ENCODE results near the gene RNF13.
A peak's percentile ranks its signal among the peaks of the same experiment; 100 is the strongest.

The RNF13 gene

GRCh38 chr3:149801195-149801594 lies 11.8 kb upstream of the RNF13 start:
- H3K36me3 ChIP-seq (ENCODE audit: control insufficient read depth in 2 of 2, insufficient read depth in 2 of 2, low read length in 2 of 2) = no peaks in the 10 kb centered on the region
- H3K27ac ChIP-seq (ENCODE audit: low read depth in 2 of 2, low read length in 2 of 2) = no peak overlapping the region
- H3K4me1 ChIP-seq (ENCODE audit: control insufficient read depth in 2 of 2, insufficient read depth in 2 of 2, low read length in 2 of 2) = no peaks in the 10 kb centered on the region
- H3K9me3 ChIP-seq (ENCODE audit: control insufficient read depth in 2 of 2, low read length in 2 of 2) = no peaks in the 10 kb centered on the region
- H3K4me3 ChIP-seq (ENCODE audit: low read length in 2 of 2) = no peak overlapping the region
- H3K9ac ChIP-seq (ENCODE audit: low read depth in 1 of 2, low read length in 2 of 2) = no peak overlapping the region
- no peaks in the 10 kb centered on the region for H3K27me3 ChIP-seq (ENCODE audit: control insufficient read depth in 2 of 2, insufficient read depth in 2 of 2, low read length in 2 of 2)

GRCh38 chr3:149801639-149802038 lies 11.4 kb upstream of the RNF13 start:
- no peak overlapping the region for H3K4me3 ChIP-seq (ENCODE audit: low read length in 2 of 2)
- no peaks in the 10 kb centered on the region for H3K36me3 ChIP-seq (ENCODE audit: control insufficient read depth in 2 of 2, insufficient read depth in 2 of 2, low read length in 2 of 2)

GRCh38 chr3:149806171-149806778 lies 6.7 kb upstream of the RNF13 start:
- no peak overlapping the region for H3K9ac ChIP-seq (ENCODE audit: low read depth in 1 of 2, low read length in 2 of 2)
- H3K27ac ChIP-seq (ENCODE audit: low read depth in 2 of 2, low read length in 2 of 2) = no peak overlapping the region
- no peak overlapping the region for H3K4me3 ChIP-seq (ENCODE audit: low read length in 2 of 2)
- no peaks in the 10 kb centered on the region for H3K9me3 ChIP-seq (ENCODE audit: control insufficient read depth in 2 of 2, low read length in 2 of 2)
- no peaks in the 10 kb centered on the region for H3K27me3 ChIP-seq (ENCODE audit: control insufficient read depth in 2 of 2, insufficient read depth in 2 of 2, low read length in 2 of 2)
- H3K4me1 ChIP-seq (ENCODE audit: control insufficient read depth in 2 of 2, insufficient read depth in 2 of 2, low read length in 2 of 2) = no peaks in the 10 kb centered on the region
- H3K36me3 ChIP-seq (ENCODE audit: control insufficient read depth in 2 of 2, insufficient read depth in 2 of 2, low read length in 2 of 2) = no peaks in the 10 kb centered on the region

More at GRCh38 chr3:149801639-149802038, 11.4 kb upstream of the RNF13 start:
- Histone ChIP-seq H3K27ac (ENCODE audit: low read depth in 2 of 2, low read length in 2 of 2) (no peak overlapping the region), H3K4me1 (ENCODE audit: control insufficient read depth in 2 of 2, insufficient read depth in 2 of 2, low read length in 2 of 2) (no peaks in the 10 kb centered on the region), H3K27me3 (ENCODE audit: control insufficient read depth in 2 of 2, insufficient read depth in 2 of 2, low read length in 2 of 2) (no peaks in the 10 kb centered on the region), H3K9ac (ENCODE audit: low read depth in 1 of 2, low read length in 2 of 2) (no peak overlapping the region), H3K9me3 (ENCODE audit: control insufficient read depth in 2 of 2, low read length in 2 of 2) (no peaks in the 10 kb centered on the region)

- Histone ChIP-seq H3K4me1 (ENCODE audit: control insufficient read depth in 2 of 2, insufficient read depth in 2 of 2, low read length in 2 of 2) (peaks cover 6% of the 10 kb centered on the region in 2 donors), H3K4me3 (ENCODE audit: low read length in 2 of 2) (no peak overlapping the region), H3K27ac (ENCODE audit: low read depth in 2 of 2, low read length in 2 of 2) (no peak overlapping the region), H3K9me3 (ENCODE audit: control insufficient read depth in 2 of 2, low read length in 2 of 2) (no peaks in the 10 kb centered on the region), H3K36me3 (ENCODE audit: control insufficient read depth in 2 of 2, insufficient read depth in 2 of 2, low read length in 2 of 2) (no peaks in the 10 kb centered on the region), H3K9ac (ENCODE audit: low read depth in 1 of 2, low read length in 2 of 2) (no peak overlapping the region), H3K27me3 (ENCODE audit: control insufficient read depth in 2 of 2, insufficient read depth in 2 of 2, low read length in 2 of 2) (no peaks in the 10 kb centered on the region)
Measured at GRCh38 chr3:149808209-149808829, 4.7 kb upstream of the RNF13 start.

- Histone ChIP-seq H3K9me3 (ENCODE audit: control insufficient read depth in 2 of 2, low read length in 2 of 2) (no peaks in the 10 kb centered on the region), H3K36me3 (ENCODE audit: control insufficient read depth in 2 of 2, insufficient read depth in 2 of 2, low read length in 2 of 2) (no peaks in the 10 kb centered on the region), H3K4me1 (ENCODE audit: control insufficient read depth in 2 of 2, insufficient read depth in 2 of 2, low read length in 2 of 2) (peaks cover 10 to 11% of the 10 kb centered on the region in 2 donors), H3K27me3 (ENCODE audit: control insufficient read depth in 2 of 2, insufficient read depth in 2 of 2, low read length in 2 of 2) (no peaks in the 10 kb centered on the region), H3K4me3 (ENCODE audit: low read length in 2 of 2) (no peak overlapping the region), H3K27ac (ENCODE audit: low read depth in 2 of 2, low read length in 2 of 2) (no peak overlapping the region), H3K9ac (ENCODE audit: low read depth in 1 of 2, low read length in 2 of 2) (no peak overlapping the region)
Measured at GRCh38 chr3:149809699-149810098, 3.3 kb upstream of the RNF13 start.

- H3K4me3 ChIP-seq (ENCODE audit: low read length in 2 of 2) = no peak overlapping the region
- no peaks in the 10 kb centered on the region for H3K36me3 ChIP-seq (ENCODE audit: control insufficient read depth in 2 of 2, insufficient read depth in 2 of 2, low read length in 2 of 2)
- H3K4me1 ChIP-seq (ENCODE audit: control insufficient read depth in 2 of 2, insufficient read depth in 2 of 2, low read length in 2 of 2) = peaks cover 16% of the 10 kb centered on the region in 2 donors
- no peak overlapping the region for H3K9ac ChIP-seq (ENCODE audit: low read depth in 1 of 2, low read length in 2 of 2)
- H3K9me3 ChIP-seq (ENCODE audit: control insufficient read depth in 2 of 2, low read length in 2 of 2) = no peaks in the 10 kb centered on the region
- H3K27ac ChIP-seq (ENCODE audit: low read depth in 2 of 2, low read length in 2 of 2) = no peak overlapping the region
- H3K27me3 ChIP-seq (ENCODE audit: control insufficient read depth in 2 of 2, insufficient read depth in 2 of 2, low read length in 2 of 2) = no peaks in the 10 kb centered on the region
Measured at GRCh38 chr3:149810846-149811245, 2.2 kb upstream of the RNF13 start.

GRCh38 chr3:149812165-149812605 lies 830 bp upstream of the RNF13 start:
- H3K9ac ChIP-seq (ENCODE audit: low read depth in 1 of 2, low read length in 2 of 2) = peak overlapping the region; percentile 93 to 94
- no peaks in the 10 kb centered on the region for H3K27me3 ChIP-seq (ENCODE audit: control insufficient read depth in 2 of 2, insufficient read depth in 2 of 2, low read length in 2 of 2)
- peak overlapping the region; percentile 98 for H3K27ac ChIP-seq (ENCODE audit: low read depth in 2 of 2, low read length in 2 of 2)
- H3K36me3 ChIP-seq (ENCODE audit: control insufficient read depth in 2 of 2, insufficient read depth in 2 of 2, low read length in 2 of 2) = no peaks in the 10 kb centered on the region
- H3K4me3 ChIP-seq (ENCODE audit: low read length in 2 of 2) = peak overlapping the region; percentile 85 to 96
- no peaks in the 10 kb centered on the region for H3K9me3 ChIP-seq (ENCODE audit: control insufficient read depth in 2 of 2, low read length in 2 of 2)
- peaks cover 16 to 20% of the 10 kb centered on the region in 2 donors for H3K4me1 ChIP-seq (ENCODE audit: control insufficient read depth in 2 of 2, insufficient read depth in 2 of 2, low read length in 2 of 2)

GRCh38 chr3:149813367-149814281 lies 609 bp downstream of the RNF13 start:
- H3K4me1 ChIP-seq (ENCODE audit: control insufficient read depth in 2 of 2, insufficient read depth in 2 of 2, low read length in 2 of 2) = peaks cover 16 to 20% of the 10 kb centered on the region in 2 donors
- no peaks in the 10 kb centered on the region for H3K9me3 ChIP-seq (ENCODE audit: control insufficient read depth in 2 of 2, low read length in 2 of 2)
- peak overlapping the region; percentile 93 to 94 for H3K9ac ChIP-seq (ENCODE audit: low read depth in 1 of 2, low read length in 2 of 2)
- no peaks in the 10 kb centered on the region for H3K36me3 ChIP-seq (ENCODE audit: control insufficient read depth in 2 of 2, insufficient read depth in 2 of 2, low read length in 2 of 2)
- no peaks in the 10 kb centered on the region for H3K27me3 ChIP-seq (ENCODE audit: control insufficient read depth in 2 of 2, insufficient read depth in 2 of 2, low read length in 2 of 2)
- peak overlapping the region; percentile 98 for H3K27ac ChIP-seq (ENCODE audit: low read depth in 2 of 2, low read length in 2 of 2)
- H3K4me3 ChIP-seq (ENCODE audit: low read length in 2 of 2) = peak overlapping the region; percentile 85 to 96

GRCh38 chr3:149815321-149815720 lies 2.3 kb downstream of the RNF13 start:
- H3K27ac ChIP-seq (ENCODE audit: low read depth in 2 of 2, low read length in 2 of 2) = no peak overlapping the region
- H3K36me3 ChIP-seq (ENCODE audit: control insufficient read depth in 2 of 2, insufficient read depth in 2 of 2, low read length in 2 of 2) = no peaks in the 10 kb centered on the region
- peaks cover 16 to 20% of the 10 kb centered on the region in 2 donors for H3K4me1 ChIP-seq (ENCODE audit: control insufficient read depth in 2 of 2, insufficient read depth in 2 of 2, low read length in 2 of 2)
- H3K27me3 ChIP-seq (ENCODE audit: control insufficient read depth in 2 of 2, insufficient read depth in 2 of 2, low read length in 2 of 2) = no peaks in the 10 kb centered on the region
- H3K4me3 ChIP-seq (ENCODE audit: low read length in 2 of 2) = peak overlapping the region in 1 of 2 donors; percentile 35
- H3K9ac ChIP-seq (ENCODE audit: low read depth in 1 of 2, low read length in 2 of 2) = no peak overlapping the region
- H3K9me3 ChIP-seq (ENCODE audit: control insufficient read depth in 2 of 2, low read length in 2 of 2) = no peaks in the 10 kb centered on the region

- H3K4me3 ChIP-seq (ENCODE audit: low read length in 2 of 2) = peak overlapping the region in 1 of 2 donors; percentile 35
- H3K27ac ChIP-seq (ENCODE audit: low read depth in 2 of 2, low read length in 2 of 2) = no peak overlapping the region
- H3K4me1 ChIP-seq (ENCODE audit: control insufficient read depth in 2 of 2, insufficient read depth in 2 of 2, low read length in 2 of 2) = peaks cover 16 to 20% of the 10 kb centered on the region in 2 donors
- H3K9ac ChIP-seq (ENCODE audit: low read depth in 1 of 2, low read length in 2 of 2) = no peak overlapping the region
- H3K36me3 ChIP-seq (ENCODE audit: control insufficient read depth in 2 of 2, insufficient read depth in 2 of 2, low read length in 2 of 2) = no peaks in the 10 kb centered on the region
- H3K27me3 ChIP-seq (ENCODE audit: control insufficient read depth in 2 of 2, insufficient read depth in 2 of 2, low read length in 2 of 2) = no peaks in the 10 kb centered on the region
- H3K9me3 ChIP-seq (ENCODE audit: control insufficient read depth in 2 of 2, low read length in 2 of 2) = no peaks in the 10 kb centered on the region
Measured at GRCh38 chr3:149815728-149816127, 2.7 kb downstream of the RNF13 start.

All from mucosa of rectum (tissue), 2 donors.